ACC112 (cell line): ENCODE measurements around the gene ZNF641.

Experiments
- H2AFZ ChIP-seq: fragments of 200-600 bp; sonication (generic); one replicate; pipeline ENCODE4 v1.6.0; 2017; ENCODE audit warnings: antibody characterized with exemption, low read length; ENCODE audit not compliant: unreplicated experiment
- H3K27ac ChIP-seq: fragments of 200-600 bp; sonication (generic); 2 replicates; pipeline ENCODE4 v1.5.1; 2014; ENCODE audit warnings: low read depth, mild to moderate bottlenecking, antibody characterized with exemption, low read length, moderate library complexity
- H3K27me3 ChIP-seq: fragments of 200-600 bp; sonication (generic); 2 replicates; pipeline ENCODE4 v1.6.1; 2014; ENCODE audit warnings: mild to moderate bottlenecking, antibody characterized with exemption, low read length, moderate library complexity, mixed read lengths; ENCODE audit not compliant: insufficient read depth
- H3K36me3 ChIP-seq: fragments of 200-600 bp; sonication (generic); 2 replicates; pipeline ENCODE4 v1.6.1; 2016; ENCODE audit warnings: mild to moderate bottlenecking, antibody characterized with exemption, low read length, moderate library complexity, mixed read lengths; ENCODE audit not compliant: insufficient read depth
- H3K4me1 ChIP-seq: fragments of 200-600 bp; sonication (generic); one replicate; pipeline ENCODE4 v1.6.1; 2016; ENCODE audit warnings: low read length, mixed read lengths; ENCODE audit not compliant: insufficient read depth, unreplicated experiment, control insufficient read depth
- H3K4me3 ChIP-seq: fragments of 200-600 bp; sonication (generic); 2 replicates; pipeline ENCODE4 v1.5.1; 2014; ENCODE audit warnings: mild to moderate bottlenecking, low read depth, low read length
- H3K79me2 ChIP-seq: fragments of 200-600 bp; sonication (generic); one replicate; pipeline ENCODE4 v1.6.0; 2016; ENCODE audit warnings: low read length; ENCODE audit not compliant: control insufficient read depth, unreplicated experiment, insufficient read depth

The ZNF641 gene

GRCh38 chr12:48350249-48351021 lies at the start of gene ZNF641:
Gene ZNF641, minus strand, starts transcription at chr12:48350919. Its CDS starts 2,829 bp downstream, at chr12:48348090.
- H3K27ac ChIP-seq, result peak within 1 kb of the TSS; percentile 1; the same call in 1 of the 2 replicates
- peak within 1 kb of the TSS; percentile 80 for H3K4me3 ChIP-seq
- H2AFZ ChIP-seq, result peak within 1 kb of the TSS; percentile 84
- H3K4me1 ChIP-seq, result peaks cover 12% of the 10 kb centered on the region
- H3K36me3 ChIP-seq, result peaks cover 6% of the 10 kb centered on the region; the same call in 1 of the 2 replicates
- H3K27me3 ChIP-seq, result peaks cover 16% of the 10 kb centered on the region
- H3K79me2 ChIP-seq, result no peaks in the 10 kb centered on the region

GRCh38 chr12:48390026-48390425 lies 39.3 kb upstream of the ZNF641 start:
- Histone ChIP-seq H3K4me3 (no peak overlapping the region), H3K79me2 (no peaks in the 10 kb centered on the region), H3K27ac (no peak overlapping the region), H2AFZ (no peak overlapping the region), H3K27me3 (peaks cover 30% of the 10 kb centered on the region), H3K4me1 (no peaks in the 10 kb centered on the region), H3K36me3 (no peaks in the 10 kb centered on the region)

GRCh38 chr12:48389409-48389808 lies 38.7 kb upstream of the ZNF641 start:
- no peaks in the 10 kb centered on the region for H3K36me3 ChIP-seq
- no peaks in the 10 kb centered on the region for H3K4me1 ChIP-seq
- no peaks in the 10 kb centered on the region for H3K79me2 ChIP-seq
- H3K27ac ChIP-seq, result no peak overlapping the region
- H3K4me3 ChIP-seq, result no peak overlapping the region
- H3K27me3 ChIP-seq, result peaks cover 27% of the 10 kb centered on the region
- no peak overlapping the region for H2AFZ ChIP-seq

GRCh38 chr12:48388938-48389337 lies 38.2 kb upstream of the ZNF641 start:
- H3K36me3 ChIP-seq, result no peaks in the 10 kb centered on the region
- H3K4me1 ChIP-seq, result no peaks in the 10 kb centered on the region
- H3K4me3 ChIP-seq, result no peak overlapping the region
- peaks cover 28% of the 10 kb centered on the region for H3K27me3 ChIP-seq
- H2AFZ ChIP-seq, result no peak overlapping the region
- H3K27ac ChIP-seq, result no peak overlapping the region
- no peaks in the 10 kb centered on the region for H3K79me2 ChIP-seq

GRCh38 chr12:48388460-48388859 lies 37.7 kb upstream of the ZNF641 start:
- Histone ChIP-seq H3K4me3 (no peak overlapping the region), H2AFZ (no peak overlapping the region), H3K36me3 (no peaks in the 10 kb centered on the region), H3K79me2 (no peaks in the 10 kb centered on the region), H3K4me1 (no peaks in the 10 kb centered on the region), H3K27ac (no peak overlapping the region), H3K27me3 (peaks cover 33% of the 10 kb centered on the region)

GRCh38 chr12:48380596-48380995 lies 29.9 kb upstream of the ZNF641 start:
- H3K4me1 ChIP-seq, result no peaks in the 10 kb centered on the region
- peaks cover 19% of the 10 kb centered on the region; the same call in 1 of the 2 replicates for H3K27me3 ChIP-seq
- no peak overlapping the region for H3K4me3 ChIP-seq
- no peaks in the 10 kb centered on the region for H3K79me2 ChIP-seq
- no peak overlapping the region for H3K27ac ChIP-seq
- no peak overlapping the region for H2AFZ ChIP-seq
- no peaks in the 10 kb centered on the region for H3K36me3 ChIP-seq

GRCh38 chr12:48379794-48380193 lies 29.1 kb upstream of the ZNF641 start:
- no peak overlapping the region for H2AFZ ChIP-seq
- no peaks in the 10 kb centered on the region for H3K4me1 ChIP-seq
- H3K4me3 ChIP-seq, result no peak overlapping the region
- peaks cover 26% of the 10 kb centered on the region; the same call in 1 of the 2 replicates for H3K27me3 ChIP-seq
- H3K79me2 ChIP-seq, result no peaks in the 10 kb centered on the region
- H3K27ac ChIP-seq, result no peak overlapping the region
- no peaks in the 10 kb centered on the region for H3K36me3 ChIP-seq

- no peak overlapping the region for H3K4me3 ChIP-seq
- H3K36me3 ChIP-seq, result no peaks in the 10 kb centered on the region
- no peaks in the 10 kb centered on the region for H3K4me1 ChIP-seq
- H3K27ac ChIP-seq, result no peak overlapping the region
- H3K27me3 ChIP-seq, result peaks cover 19% of the 10 kb centered on the region; the same call in 1 of the 2 replicates
- H3K79me2 ChIP-seq, result no peaks in the 10 kb centered on the region
- H2AFZ ChIP-seq, result no peak overlapping the region
These were observed 26.9 kb upstream of the ZNF641 start for GRCh38 chr12:48377646-48378045.

- H3K27ac ChIP-seq, result no peak overlapping the region
- no peak overlapping the region for H2AFZ ChIP-seq
- peaks cover 34% of the 10 kb centered on the region for H3K27me3 ChIP-seq
- H3K36me3 ChIP-seq, result no peaks in the 10 kb centered on the region
- H3K79me2 ChIP-seq, result no peaks in the 10 kb centered on the region
- H3K4me3 ChIP-seq, result no peak overlapping the region
- no peaks in the 10 kb centered on the region for H3K4me1 ChIP-seq
These were observed 23.4 kb upstream of the ZNF641 start for GRCh38 chr12:48374164-48374563.

GRCh38 chr12:48366131-48366530 lies 15.4 kb upstream of the ZNF641 start:
- Histone ChIP-seq H3K4me3 (no peak overlapping the region), H3K36me3 (no peaks in the 10 kb centered on the region), H2AFZ (no peak overlapping the region), H3K27me3 (peaks cover 33% of the 10 kb centered on the region), H3K4me1 (no peaks in the 10 kb centered on the region), H3K79me2 (no peaks in the 10 kb centered on the region), H3K27ac (no peak overlapping the region)

- Histone ChIP-seq H3K27me3 (peaks cover 8% of the 10 kb centered on the region; the same call in 1 of the 2 replicates), H3K27ac (no peak overlapping the region), H3K4me1 (no peaks in the 10 kb centered on the region), H3K4me3 (no peak overlapping the region), H3K36me3 (no peaks in the 10 kb centered on the region), H3K79me2 (no peaks in the 10 kb centered on the region), H2AFZ (no peak overlapping the region)
These were observed 11.1 kb upstream of the ZNF641 start for GRCh38 chr12:48361664-48362339.
